Measurements from ENCODE around the gene CRYBG3.
A peak's percentile ranks its signal among the peaks of the same experiment; 100 is the strongest.

Gene CRYBG3

GRCh38 chr3:97981886-97982285 is 160.1 kb downstream of the CRYBG3 start:
- DNase-seq: no peak

DNA sequence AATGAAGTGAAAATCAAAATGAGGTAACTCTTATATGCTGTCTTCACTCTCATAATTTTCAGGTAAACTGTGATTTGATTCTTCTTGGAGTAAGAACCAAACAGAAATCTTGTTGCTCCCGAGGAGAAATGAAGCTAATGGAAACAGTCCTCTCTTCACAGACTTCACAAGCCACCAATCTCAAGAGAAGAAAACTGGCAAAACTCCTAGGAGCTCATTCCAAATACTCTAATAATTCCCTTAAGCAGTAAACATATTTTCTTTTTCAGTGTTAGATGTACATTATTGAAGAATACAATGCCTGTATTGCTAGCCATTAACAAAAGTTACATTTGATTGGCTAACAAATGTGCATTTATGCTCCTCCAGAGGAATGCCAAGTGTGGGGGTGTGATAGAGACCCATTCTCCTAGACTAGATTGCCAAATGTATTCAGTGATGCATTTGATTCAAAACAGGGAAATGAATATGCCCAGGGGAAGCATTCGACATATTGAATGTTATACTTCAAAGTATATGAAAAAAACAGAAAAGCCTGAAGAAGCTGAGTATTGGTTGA is 162.2 kb downstream of the CRYBG3 start:
- no peak for DNase-seq

DNA sequence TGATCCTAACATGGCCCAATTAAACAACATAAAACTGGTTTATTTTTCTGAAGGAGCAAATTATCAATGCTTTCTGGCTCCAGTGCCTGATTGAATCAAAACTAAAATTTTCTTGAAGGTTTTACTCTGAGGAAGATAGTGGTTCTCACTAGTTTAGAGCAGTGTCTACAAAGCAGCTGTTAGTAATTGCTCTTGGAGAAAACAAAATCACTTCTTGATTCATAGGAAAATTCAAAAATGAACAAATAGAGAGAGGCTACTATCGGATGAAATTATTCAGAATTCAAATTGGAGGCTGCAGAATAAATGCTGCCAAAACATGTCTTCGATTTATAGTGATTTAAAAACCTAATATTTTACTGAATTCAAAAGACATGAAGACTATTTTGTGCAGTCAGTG is 165.5 kb downstream of the CRYBG3 start:
- DNase-seq: no peak

DNA sequence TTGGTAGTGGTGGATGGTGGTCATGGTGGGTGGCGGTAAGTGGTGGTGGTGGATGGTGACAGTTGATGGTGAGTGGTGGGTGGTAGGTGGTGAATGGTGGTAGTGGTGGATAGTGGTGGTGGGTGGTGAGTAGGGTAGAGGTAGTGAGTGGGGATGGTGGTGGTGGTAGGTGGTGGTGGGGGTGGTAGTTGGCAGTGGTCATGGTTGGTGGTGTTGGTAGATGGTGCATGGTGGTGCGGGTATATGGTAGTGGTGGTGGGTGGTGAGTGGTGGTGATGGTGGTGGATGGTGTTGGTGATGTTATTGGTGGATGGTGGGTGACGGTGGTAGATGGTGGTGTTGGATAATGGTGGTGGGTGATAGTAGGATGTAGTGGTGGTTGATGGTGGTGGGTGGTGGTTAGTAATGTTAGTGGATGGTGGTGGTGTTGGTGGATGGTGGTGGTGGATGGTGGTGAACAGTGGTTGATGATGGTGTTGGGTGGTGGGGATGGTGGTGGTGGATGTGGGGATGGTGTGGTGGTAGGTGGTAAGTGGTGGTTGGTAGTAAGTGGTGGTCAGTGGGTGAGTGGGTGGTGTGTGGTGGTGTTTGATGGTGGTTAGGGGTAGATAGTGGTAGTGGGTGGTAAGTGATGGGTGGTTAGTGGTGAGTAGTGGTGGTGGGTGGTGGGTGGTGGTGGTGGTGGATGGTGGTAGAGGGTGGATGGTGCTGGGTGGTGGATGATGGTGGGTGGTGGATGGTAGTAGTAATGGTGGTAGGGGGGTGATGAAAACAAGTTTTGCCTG is 167.2 kb downstream of the CRYBG3 start:
- no peak for DNase-seq

GRCh38 chr3:97990624-97991292 is 168.9 kb downstream of the CRYBG3 start:
- DNase-seq: peak; percentile 18

DNA sequence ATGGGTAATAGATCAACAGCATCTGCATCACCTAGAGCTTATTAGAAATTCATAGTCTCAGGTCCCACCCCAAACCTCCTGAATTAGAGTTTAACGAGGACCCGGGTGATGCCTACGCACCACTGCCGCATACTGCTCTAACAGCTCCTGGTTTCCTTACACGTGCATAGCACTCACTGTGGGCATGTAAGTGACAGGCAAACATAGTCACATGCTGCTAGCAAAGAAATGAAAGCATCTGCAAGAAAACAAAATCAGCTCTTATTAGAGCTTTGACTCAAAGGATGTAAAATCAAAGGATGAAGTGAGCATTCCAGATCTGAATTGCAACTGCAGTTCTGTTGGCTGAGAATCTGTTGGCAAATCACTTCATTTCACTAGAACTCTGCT is 169.5 kb downstream of the CRYBG3 start:
- peak; percentile 35 for DNase-seq

- no peak for DNase-seq
These were observed 170.8 kb downstream of the CRYBG3 start for GRCh38 chr3:97992547-97993173.

- no peak for DNase-seq
These were observed 171.7 kb downstream of the CRYBG3 start for GRCh38 chr3:97993526-97993925.

DNA sequence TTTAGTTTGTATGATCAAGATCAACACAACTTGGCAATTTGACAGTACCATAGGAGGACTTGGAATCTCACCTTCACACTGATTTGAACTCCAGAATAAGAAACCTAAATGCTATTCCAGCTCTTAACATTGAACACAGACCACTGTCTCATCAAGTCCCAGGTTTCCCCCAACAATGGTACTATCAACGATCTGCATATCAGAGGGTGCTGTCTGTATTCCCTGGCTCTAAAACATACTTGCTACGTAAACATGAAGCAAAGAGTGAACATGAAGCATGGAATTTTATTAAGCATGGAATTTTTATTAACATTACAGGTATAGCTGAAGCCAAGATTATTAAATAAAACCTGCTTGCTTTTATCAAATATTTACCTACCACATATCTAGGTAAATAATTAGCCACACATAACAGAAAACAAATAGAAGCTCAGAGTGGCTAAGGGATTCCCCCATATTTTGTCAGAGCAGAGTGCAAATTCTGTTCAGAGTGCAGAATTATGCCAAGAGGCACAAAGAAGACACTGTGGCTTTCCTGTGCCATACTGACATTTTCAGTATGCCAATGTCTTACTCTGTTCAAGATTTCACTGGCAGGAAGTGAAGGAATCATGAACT is 172.6 kb downstream of the CRYBG3 start:
- no peak for DNase-seq

Data from CD4-positive, alpha-beta T cell treated with Interleukin-6 for 4 hours (primary cell).